NB4 (cell line): ENCODE measurements around the gene DOK6.

Source experiments
- DNase-seq: peaks from one replicate; pipeline ENCODE4 v3.0.0; 2010; ENCODE audit warnings: low read depth
- H3K4me3 ChIP-seq: one replicate; pipeline ENCODE4 v1.5.1; 2011; ENCODE audit warnings: mild to moderate bottlenecking, low read depth, low read length, moderate library complexity
- MYC ChIP-seq: IDR thresholded peaks from 2 replicates; pipeline ENCODE4 v1.6.1; 2011; ENCODE audit warnings: low read depth, low read length
- POLR2A ChIP-seq: IDR thresholded peaks from 2 replicates; pipeline ENCODE4 v1.6.1; 2011; ENCODE audit warnings: mild to moderate bottlenecking; ENCODE audit not compliant: insufficient read length; ENCODE audit errors: extremely low read depth
- TF ChIP-seq, protein P1 (sequence below): IDR thresholded peaks from one replicate; pipeline ENCODE4 v1.5.1; 2012; ENCODE audit warnings: low read depth, low read length
- TF ChIP-seq, protein P2 (sequence below): IDR thresholded peaks from 2 replicates; pipeline ENCODE4 v1.6.1; 2011; ENCODE audit warnings: low read depth, low read length

The DOK6 gene

DNA sequence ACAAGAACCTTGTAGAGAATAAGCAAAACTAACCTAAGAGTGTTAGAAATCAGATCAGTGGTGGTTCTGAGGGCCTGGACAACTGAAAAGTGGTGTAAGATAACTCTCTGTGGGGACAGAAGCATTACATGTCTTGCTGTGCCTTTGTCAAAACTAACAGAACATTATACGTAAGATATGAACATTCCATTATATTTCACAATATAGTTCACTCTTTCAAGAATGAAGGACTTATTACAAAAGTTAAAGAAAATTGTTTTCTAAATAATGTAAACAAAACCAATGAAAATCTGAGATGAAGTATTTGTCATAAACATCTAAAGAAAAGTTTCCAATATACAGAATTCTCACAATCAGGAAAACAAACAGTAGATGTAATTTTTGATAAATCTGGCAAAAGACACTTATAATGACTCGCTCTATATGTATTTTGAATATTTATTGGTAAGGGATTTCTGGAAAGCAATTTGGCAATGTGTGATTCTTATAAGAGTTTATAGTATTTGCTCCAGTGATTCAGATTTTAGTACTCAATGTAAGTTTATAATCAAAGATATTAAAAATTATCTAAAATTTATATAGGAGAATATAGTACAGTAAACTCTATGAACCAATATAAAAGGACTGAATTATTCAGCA lies 288.6 kb downstream of the DOK6 start:
- DNase-seq, result no peak
- TF ChIP-seq POLR2A, result no peak
- no peak for TF ChIP-seq MYC
- TF ChIP-seq, protein P1, sequence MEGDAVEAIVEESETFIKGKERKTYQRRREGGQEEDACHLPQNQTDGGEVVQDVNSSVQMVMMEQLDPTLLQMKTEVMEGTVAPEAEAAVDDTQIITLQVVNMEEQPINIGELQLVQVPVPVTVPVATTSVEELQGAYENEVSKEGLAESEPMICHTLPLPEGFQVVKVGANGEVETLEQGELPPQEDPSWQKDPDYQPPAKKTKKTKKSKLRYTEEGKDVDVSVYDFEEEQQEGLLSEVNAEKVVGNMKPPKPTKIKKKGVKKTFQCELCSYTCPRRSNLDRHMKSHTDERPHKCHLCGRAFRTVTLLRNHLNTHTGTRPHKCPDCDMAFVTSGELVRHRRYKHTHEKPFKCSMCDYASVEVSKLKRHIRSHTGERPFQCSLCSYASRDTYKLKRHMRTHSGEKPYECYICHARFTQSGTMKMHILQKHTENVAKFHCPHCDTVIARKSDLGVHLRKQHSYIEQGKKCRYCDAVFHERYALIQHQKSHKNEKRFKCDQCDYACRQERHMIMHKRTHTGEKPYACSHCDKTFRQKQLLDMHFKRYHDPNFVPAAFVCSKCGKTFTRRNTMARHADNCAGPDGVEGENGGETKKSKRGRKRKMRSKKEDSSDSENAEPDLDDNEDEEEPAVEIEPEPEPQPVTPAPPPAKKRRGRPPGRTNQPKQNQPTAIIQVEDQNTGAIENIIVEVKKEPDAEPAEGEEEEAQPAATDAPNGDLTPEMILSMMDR, result no peak
- TF ChIP-seq, protein P2, sequence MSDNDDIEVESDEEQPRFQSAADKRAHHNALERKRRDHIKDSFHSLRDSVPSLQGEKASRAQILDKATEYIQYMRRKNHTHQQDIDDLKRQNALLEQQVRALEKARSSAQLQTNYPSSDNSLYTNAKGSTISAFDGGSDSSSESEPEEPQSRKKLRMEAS, result no peak
- no peak overlapping the region for H3K4me3 ChIP-seq

DNA sequence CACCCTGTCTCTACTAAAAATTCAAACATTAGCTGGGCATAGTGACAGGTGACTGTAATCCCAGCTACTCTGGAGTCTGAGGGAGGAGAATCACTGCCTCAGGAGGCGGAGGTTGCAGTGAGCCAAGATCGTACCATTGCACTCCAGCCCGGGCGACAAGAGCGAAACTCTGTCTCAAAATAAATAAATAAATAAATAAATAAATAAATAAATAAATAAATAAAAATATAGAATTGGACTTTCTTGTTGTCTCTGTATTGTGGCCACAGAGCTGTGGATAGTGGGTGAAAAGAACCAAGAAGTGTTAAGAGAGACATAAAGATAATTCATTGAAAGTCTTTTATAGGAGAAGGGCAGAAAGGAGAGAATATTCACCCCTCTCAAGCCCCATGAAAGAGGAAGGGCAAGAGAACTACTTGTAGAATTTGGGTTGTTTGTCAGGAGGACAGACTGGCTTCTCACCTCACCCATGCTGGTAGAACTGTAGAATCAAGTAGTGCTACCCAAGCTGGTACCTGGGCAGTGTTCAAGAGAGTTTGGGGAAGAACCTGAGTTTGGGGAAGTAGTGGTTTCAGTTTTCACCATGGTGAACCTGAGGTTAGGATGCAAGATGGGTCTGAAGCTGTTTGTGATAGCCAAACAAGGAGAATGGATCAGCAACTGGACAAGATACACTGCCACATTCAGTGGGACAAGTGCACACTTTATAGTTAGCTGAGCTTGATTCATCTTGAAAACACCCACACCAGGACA lies 290.5 kb downstream of the DOK6 start:
- no peak overlapping the region for H3K4me3 ChIP-seq
- DNase-seq, result no peak
- TF ChIP-seq, protein P1, result no peak
- no peak for TF ChIP-seq POLR2A
- TF ChIP-seq, protein P2, result no peak

DNA sequence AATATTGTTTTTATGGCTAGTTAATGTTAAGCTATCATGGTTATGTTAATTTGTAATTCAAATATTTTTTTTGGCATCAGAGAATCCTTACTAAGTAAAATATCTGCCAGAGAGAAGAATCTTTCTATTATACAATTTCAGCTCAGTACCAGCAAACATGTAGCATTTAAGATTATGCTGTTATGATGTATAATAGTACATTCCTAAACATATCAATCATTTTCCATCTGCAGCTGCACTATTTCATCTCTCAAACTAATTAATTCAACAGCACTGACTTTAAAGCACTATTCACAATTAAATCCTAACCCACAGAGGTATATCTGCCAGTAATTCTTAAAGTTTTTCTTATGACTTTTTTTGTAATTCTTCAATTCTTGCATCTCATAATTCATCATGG lies 296.4 kb downstream of the DOK6 start:
- TF ChIP-seq, protein P1, result no peak
- TF ChIP-seq, protein P2, result no peak
- no peak for TF ChIP-seq MYC
- TF ChIP-seq POLR2A, result no peak
- H3K4me3 ChIP-seq, result no peak overlapping the region
- DNase-seq, result no peak

DNA sequence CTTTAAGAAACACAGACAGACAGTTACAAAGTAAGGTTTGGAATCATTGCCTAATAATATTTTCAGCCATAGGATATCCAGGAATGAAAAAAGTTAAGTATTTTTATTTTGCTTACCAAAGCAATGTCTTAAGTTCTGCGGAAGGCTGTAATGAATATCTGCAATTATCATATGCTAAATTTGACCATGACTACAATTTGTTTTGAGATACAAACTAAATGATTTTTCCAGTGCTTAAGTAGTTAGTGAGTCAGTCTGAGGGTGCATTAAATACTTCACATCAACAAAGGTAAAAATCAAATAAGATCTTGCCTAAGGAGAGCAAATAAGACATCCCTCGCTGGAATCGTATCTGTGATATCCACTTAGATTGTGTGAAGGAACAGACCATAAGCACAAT lies 297.0 kb downstream of the DOK6 start:
- TF ChIP-seq, protein P2, result no peak
- TF ChIP-seq, protein P1, result no peak
- TF ChIP-seq POLR2A (no peak), MYC (no peak)
- no peak overlapping the region for H3K4me3 ChIP-seq
- DNase-seq, result no peak

DNA sequence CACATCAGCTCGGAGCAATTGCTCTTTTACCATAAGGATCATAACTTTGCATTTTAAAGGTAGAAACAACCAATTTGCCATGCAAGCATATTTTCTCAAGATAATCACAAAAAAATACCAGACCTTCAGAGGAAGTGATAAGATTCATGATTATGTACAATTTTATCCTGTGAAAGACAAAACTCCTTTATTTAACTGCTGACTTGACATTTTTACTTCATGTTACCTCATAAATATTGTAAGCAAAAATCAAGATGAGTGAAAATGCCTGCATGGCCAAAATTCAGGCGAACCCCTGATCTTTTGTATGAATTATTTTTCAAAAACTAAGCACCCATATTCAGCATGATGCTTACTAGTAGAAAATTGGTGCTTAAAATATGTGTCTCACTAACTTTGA lies 300.6 kb downstream of the DOK6 start:
- no peak overlapping the region for H3K4me3 ChIP-seq
- no peak for DNase-seq
- TF ChIP-seq POLR2A (no peak), MYC (no peak)
- TF ChIP-seq, protein P1, result no peak
- TF ChIP-seq, protein P2, result no peak
